Measurements from ENCODE around the gene CHAF1B.
"Not testable (repeated sequence)": the region's sequence is repeated elsewhere in the genome, so short reads cannot be mapped to it uniquely, and the experiment has no call there.

Gene CHAF1B

GRCh38 chr21:36388835-36389234 is 3.6 kb downstream of the CHAF1B start:
- no peak for DNase-seq (ENCODE audit: low spot score)

DNA sequence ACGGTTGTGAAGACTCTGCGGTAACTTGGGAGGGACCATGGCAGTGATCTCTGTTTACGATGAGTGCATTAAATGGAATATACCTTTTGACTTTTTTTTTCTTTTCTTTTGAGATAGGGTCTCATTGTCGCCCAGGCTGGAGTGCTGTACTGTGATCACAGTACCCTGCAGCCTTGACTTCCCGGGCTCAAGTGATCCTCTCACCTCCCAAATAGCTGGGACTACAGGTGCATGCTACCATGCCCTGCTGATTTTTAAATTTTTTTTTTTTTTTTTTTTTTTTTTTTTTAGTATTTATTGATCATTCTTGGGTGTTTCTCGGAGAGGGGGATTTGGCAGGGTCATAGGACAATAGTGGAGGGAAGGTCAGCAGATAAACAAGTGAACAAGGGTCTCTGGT is 6.5 kb downstream of the CHAF1B start:
- DNase-seq (ENCODE audit: low spot score), result not testable (repeated sequence)

DNA sequence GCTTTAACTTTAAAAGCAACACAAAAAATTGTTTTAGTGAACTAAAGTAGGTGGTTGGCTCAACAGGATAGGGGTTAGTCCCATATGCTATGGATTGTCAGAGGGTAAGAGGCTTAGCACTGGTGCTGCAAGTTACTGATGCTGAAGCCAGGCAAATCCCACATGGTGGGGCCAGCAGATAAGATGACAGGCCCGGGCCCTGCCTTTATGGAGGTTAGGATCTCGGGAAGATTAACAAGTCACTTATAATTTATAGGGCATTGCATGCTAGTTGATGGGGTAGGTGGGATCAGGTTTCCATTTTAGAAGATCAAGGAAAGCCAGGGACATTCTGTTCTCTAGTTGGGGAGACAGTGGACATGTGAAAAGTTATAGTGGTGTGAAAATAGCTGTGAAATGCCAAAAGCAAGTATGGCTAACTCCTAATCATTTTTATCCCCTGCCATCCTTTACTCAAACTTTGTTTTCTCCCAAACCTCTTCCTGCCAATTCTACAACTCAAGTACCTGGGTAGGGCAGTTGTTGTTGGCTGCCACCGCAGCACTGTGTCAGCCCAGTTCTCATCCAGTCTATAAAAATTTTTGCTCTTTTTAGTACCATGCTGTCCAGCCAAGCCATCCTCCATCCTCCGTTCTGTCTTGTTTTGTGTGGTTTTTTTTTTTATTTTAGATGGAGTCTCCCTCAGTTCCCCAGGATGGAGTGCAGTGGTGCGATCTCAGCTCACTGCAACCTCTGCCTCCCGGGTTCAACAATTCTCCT is 10.3 kb downstream of the CHAF1B start:
- DNase-seq (ENCODE audit: low spot score), result no peak

DNA sequence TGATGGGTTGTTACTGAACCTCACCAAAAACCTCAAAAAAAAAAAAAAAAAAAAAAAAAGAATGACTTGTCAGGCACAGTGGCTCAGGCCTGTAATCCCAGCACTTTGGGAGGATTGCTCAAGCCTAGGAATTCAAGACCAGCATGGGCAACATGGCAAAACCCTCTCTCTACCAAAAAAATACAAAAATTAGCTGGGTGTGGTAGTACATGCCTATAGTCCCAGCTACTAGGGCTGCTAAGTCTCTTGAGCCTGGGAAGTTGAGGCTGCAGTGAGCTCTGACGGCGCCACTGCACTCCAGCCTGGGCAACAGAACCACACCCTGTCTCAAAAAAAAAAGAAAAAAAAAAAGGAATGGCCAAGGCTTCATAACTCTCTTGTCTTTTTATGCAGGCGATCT is 11.1 kb downstream of the CHAF1B start:
- DNase-seq (ENCODE audit: low spot score), result no peak

DNA sequence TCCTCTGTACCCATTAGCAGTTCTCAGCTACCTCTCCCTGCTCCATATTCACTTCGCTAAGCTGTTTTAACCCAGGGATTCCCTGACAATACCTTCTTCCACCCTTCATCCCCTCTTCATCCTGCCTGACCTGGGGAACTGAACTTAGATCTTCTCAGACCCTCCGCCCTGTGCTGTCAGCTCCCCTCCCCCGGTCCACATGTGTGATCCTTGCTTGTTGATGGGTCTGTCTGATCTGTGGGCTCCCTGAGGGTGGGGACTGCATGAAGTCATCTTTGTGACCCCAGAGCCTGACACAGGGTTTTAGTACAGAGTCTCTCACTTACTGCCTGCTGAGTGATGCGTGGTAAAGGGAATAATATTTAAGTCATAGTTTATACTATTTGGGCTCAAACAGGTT is 11.8 kb downstream of the CHAF1B start:
- no peak for DNase-seq (ENCODE audit: low spot score)

DNA sequence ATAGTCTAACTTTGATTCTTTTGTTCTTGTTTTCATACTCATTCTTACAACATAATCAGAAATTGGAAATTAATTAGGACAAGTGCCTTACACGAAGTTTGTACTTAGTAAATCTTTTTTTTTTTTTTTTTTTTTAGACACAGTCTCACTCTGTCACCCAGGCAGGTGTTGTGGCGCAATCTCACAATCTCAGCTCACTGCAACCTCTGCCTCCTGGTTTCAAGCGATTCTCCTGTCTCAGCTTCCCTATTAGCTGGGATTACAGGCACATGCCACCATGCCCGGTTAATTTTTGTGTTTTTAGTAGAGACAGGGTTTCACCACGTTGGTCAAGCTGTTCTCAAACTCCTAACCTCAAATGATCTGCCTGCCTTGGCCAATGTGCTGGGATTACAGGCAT is 12.4 kb downstream of the CHAF1B start:
- no peak for DNase-seq (ENCODE audit: low spot score)

GRCh38 chr21:36399736-36400135 is 14.5 kb downstream of the CHAF1B start:
- not testable (repeated sequence) for DNase-seq (ENCODE audit: low spot score)

- no peak for DNase-seq (ENCODE audit: low spot score)
Observed at GRCh38 chr21:36400719-36401118, 15.5 kb downstream of the CHAF1B start.

DNA sequence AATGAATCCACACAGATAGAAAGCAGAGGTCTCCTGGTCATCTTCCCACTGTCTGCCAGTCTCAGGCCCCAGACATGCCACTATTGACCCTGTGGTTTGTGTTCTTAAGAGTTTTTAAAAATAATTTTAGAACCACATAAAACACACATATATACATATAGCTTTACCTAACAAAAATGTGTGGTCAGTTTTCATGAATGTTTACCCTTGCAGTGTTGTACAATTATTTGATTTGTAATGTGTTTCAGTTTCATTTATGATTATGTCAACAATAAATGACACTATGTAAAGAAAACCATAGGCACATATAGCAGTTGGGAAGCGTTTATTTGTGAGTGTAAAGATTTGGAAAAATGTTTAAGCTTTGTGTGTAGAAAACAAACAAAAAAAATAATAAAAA is 17.1 kb downstream of the CHAF1B start:
- DNase-seq (ENCODE audit: low spot score), result no peak

- no peak for DNase-seq (ENCODE audit: low spot score)
Observed at GRCh38 chr21:36403713-36404112, 18.5 kb downstream of the CHAF1B start.

GRCh38 chr21:36408568-36408967 is 23.4 kb downstream of the CHAF1B start:
- no peak for DNase-seq (ENCODE audit: low spot score)

DNA sequence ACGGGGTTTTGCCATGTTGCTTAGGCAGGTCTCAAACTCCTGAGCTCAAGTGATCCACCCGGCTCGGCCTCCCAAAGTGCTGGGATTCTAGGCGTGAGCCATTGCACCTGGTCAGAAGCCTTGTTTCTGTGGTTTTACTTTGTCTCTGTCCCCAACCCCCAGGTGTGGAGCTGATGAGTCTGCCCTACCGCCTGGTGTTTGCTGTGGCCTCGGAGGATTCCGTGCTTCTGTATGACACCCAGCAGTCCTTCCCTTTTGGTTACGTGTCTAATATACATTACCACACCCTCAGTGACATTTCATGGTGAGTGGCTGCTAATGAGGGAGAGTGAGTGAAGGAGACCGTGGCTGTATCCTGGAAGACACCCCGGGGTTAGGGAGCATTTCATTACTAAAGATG is 26.1 kb downstream of the CHAF1B start:
- no peak for DNase-seq (ENCODE audit: low spot score)

DNA sequence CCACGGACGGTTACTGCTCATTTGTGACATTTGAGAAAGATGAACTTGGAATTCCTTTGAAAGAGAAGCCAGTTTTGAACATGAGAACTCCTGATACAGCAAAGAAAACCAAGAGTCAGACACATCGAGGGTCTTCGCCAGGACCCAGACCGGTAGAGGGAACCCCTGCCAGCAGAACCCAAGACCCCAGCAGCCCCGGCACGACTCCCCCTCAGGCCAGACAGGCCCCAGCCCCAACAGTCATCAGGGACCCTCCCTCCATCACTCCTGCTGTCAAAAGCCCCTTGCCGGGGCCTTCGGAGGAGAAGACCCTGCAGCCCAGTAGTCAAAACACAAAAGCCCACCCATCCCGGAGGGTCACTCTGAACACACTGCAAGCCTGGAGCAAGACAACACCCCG is 27.7 kb downstream of the CHAF1B start:
- no peak for DNase-seq (ENCODE audit: low spot score)

DNA sequence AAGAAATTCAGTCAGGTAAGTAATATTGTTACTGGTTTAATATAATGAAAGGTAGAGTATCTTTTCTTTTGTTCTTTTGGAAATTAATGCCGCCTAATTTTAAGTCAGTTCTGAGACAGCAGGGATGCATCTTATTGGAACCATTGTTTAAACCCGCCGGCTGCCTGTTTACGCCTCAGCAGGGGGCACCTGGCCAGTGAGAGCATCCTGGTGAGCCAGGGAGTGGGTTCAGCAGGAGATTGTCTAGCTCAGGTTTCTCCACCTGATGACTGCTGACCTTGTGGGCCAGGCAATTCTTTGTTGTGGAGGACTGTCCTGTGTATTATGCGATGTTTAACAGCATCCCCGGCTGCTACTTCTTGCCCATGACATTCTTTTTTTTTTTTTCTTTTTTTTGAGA is 30.2 kb downstream of the CHAF1B start:
- no peak for DNase-seq (ENCODE audit: low spot score)

DNA sequence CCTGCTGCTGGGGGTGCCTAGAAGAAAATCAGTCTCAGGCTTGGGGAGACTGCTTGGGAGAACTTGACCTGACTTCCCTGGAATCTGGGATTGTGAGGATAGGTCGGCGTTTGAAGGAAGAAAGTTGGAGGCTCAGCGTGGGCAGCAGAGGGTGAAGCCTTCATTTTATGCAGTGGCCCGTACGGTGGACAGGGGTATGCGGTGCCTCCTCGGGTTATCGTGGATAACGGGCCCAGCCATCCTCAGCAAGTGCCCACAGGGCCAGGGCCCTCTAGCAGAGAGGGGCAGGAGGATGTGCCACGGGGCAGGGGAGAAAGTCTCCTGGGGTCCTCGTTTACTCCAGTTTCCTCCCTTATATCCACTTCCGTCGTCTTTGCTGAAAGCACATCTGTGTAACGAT is 34.0 kb downstream of the CHAF1B start:
- DNase-seq (ENCODE audit: low spot score), result no peak

DNA sequence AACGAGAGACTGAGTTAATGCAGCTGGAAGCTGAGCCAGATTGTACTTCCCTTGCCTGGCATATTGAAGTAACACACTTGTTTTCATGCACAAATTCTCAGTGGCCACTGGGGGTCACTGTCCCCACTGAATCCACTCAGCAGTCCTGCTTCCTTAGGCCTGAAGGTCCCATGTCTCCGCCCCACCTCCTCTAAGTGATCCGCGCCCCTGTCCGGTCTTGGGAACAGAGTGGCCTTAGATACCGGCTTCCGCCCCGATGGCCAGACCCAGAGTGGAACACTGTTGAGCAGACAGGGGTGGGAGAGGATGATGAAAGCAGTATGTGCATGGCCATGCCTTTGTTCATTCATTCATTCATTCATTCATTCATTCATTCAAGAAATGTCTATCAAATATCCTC is 34.8 kb downstream of the CHAF1B start:
- DNase-seq (ENCODE audit: low spot score), result peak; percentile 31

GRCh38 chr21:36420571-36421339 is 35.6 kb downstream of the CHAF1B start:
- DNase-seq (ENCODE audit: low spot score), result no peak

DNA sequence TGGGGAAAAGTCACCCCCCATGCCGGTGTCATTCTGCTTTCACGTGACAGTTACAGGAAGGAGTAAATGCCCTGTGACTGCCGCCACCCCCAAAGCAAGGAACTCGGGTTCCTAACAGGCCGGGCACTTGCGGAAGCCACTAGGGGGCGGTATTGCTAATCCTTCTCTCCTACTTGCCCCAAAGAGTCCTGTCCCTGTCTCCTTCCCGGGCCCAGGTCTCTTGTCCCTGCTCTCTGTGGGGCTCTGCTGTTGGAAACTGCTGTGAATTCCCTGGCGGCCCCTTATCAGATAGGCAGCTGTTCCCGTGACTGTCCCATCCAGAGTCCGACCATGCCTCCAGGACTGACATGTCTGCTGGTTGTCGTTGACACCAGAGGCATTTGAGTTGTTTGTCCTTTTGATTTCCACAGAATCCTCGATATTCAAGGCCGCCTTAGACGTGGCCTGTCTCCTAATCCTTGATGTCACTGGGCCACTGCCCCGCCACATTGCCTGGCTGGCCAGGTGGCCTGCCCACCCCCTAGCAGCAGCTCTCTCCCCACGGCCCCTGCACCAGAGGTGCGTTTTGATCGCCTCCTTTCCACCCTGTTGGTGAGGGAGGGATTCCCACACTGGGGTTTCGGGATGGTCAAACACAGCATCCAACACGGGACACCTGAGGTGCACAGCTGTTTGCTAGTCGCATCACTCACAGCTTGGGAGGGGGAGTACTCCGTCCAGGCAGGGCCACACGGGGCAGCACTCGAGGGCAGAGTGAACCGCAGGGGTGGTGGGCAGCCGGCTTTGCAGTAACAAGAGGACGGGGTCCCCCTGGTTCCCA is 37.3 kb downstream of the CHAF1B start:
- DNase-seq (ENCODE audit: low spot score), result no peak

DNA sequence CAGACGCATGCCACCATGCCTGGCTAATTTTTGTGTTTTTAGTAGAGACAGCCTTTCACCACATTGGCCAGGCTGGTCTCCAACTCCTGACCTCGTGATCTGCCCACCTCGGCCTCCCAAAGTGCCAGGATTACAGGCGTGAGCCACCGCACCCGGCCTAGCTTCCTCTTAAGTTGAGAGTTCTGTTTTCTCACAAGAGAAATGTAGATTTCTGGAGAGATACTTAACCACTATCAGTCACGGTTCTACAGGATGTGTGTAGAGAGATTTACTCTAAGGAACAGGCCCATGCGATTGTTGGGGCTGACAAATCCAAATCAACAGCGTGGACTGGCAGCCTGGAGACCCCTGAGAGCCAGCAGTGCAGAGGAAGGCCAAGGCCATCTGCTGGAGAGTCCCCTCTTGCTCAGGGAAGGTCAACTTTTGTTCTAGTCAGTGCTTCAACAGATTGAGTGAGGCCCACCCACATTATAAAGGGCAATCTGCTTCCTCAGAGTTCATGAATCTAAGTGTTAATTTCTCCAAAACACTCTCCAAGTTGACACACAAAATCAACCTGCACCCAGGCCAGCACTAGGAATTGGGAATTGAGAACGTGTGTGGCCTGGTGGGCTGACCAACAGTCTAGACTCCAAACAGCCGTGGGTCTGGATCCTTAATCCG is 38.7 kb downstream of the CHAF1B start:
- DNase-seq (ENCODE audit: low spot score), result no peak

GRCh38 chr21:36424592-36424991 is 39.4 kb downstream of the CHAF1B start:
- no peak for DNase-seq (ENCODE audit: low spot score)

- DNase-seq (ENCODE audit: low spot score), result no peak
Observed at GRCh38 chr21:36425286-36425685, 40.1 kb downstream of the CHAF1B start.

- no peak for DNase-seq (ENCODE audit: low spot score)
Observed at GRCh38 chr21:36427502-36427901, 42.3 kb downstream of the CHAF1B start.
